ENCODE results near the gene MRFAP1. TPM values are rescaled to one million over a fixed set of nuclear protein-coding genes. Genes with fewer than 3 reads are reported as not detected.

Gene MRFAP1
- 122 TPM in 2 replicates for total RNA-seq

DNA sequence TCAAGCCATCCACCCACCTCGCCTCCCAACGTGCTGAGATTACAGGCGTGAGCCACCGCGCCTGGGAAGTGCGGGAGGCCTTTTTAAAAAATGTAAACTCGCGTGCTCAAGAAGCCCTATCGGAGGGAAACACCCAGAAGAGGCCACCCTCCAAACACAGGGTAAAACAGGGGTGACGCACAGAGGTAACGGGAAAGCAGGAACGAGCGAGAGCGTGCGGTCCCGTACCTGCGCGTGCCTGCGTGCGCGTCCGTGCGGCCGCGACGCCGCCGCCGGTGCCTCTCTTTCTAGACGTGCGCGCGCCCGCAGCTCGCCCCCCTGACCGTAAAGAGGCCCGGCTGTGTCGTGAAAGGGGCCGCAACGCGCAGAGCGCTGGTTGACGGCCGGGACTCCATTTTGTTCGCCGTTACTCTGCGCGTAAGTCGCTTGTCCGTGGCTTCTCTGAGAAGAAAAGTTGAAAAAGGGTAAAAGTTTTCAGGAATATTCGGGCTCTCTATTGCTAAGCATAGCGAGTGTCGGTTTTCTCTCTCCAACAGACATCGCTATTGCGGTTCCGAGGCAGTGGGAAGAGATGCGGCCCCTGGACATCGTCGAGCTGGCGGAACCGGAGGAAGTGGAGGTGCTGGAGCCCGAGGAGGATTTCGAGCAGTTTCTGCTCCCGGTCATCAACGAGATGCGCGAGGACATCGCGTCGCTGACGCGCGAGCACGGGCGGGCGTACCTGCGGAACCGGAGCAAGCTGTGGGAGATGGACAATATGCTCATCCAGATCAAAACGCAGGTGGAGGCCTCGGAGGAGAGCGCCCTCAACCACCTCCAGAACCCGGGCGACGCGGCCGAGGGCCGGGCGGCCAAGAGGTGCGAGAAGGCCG is at the start of gene MRFAP1:
TSS of gene MRFAP1 (plus strand) at position 394 of the 872 bp plus-strand sequence. CDS start at position 572, 178 bp downstream.
- Mint-ChIP-seq H3K4me3 (peak within 1 kb of the TSS; percentile 94), H3K9me3 (no peaks in the 10 kb centered on the region), H3K27ac (peak within 1 kb of the TSS; percentile 94), H3K27me3 (no peaks in the 10 kb centered on the region), H3K4me1 (peaks cover 20% of the 10 kb centered on the region), H3K36me3 (ENCODE audit: low read depth) (peaks cover 36% of the 10 kb centered on the region)
- peak; percentile 98 for DNase-seq
- intact Hi-C loops (cut with micrococcal nuclease) = loop anchor here (1.0 to 5.0 kb wide), 9 partner anchors 34 to 458 kb away; partner anchors contain the start of genes BLOC1S4, GRPEL1, KIAA0232 and MAN2B2

DNA sequence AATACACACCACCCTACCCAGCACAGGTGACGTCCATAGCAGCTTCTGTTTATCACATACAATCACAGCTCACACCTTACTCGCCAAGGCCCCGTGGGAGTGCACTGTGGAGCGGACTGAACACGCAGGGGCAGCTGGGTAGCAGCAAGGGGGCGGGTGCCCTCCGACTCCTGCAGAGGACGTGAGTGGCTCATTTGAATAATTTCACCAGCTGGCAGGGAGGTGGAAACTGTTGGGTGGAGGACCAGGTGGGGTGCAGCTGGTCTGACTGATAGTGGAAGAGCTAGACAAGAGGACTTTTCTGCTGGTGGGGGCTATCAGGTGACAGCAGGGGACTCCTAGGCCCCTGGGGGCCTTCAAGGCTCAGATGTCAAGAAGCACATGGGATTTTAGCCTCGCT is 49.2 kb upstream of the MRFAP1 start:
- H3K4me1 Mint-ChIP-seq = no peaks in the 10 kb centered on the region
- peaks cover 13% of the 10 kb centered on the region for H3K36me3 Mint-ChIP-seq (ENCODE audit: low read depth)
- intact Hi-C loops (cut with micrococcal nuclease) = no loop called here
- H3K9me3 Mint-ChIP-seq = no peaks in the 10 kb centered on the region
- H3K27me3 Mint-ChIP-seq = no peaks in the 10 kb centered on the region
- DNase-seq = no peak
- H3K4me3 Mint-ChIP-seq = no peak overlapping the region
- H3K27ac Mint-ChIP-seq = no peak overlapping the region

DNA sequence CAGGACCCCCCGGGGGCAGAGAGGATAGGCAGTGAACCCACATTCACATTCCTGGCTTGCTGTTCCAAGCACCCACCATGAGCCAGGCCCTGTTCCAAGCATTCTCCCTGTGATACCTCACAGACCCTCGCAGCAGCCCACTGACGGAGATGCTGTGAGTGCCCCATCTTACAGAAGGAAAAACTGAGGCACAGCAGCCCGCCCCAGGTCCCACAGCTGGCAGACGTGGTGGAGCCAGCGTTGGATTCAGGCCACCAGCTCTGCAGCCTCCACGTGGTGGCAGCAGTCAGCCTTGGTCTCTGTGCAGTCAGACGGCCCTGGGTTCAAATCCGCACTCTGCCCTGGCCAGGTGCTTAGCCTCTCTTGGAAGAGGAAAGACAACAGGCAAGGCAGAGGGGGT is 48.7 kb upstream of the MRFAP1 start:
- H3K27ac Mint-ChIP-seq = no peak overlapping the region
- H3K4me1 Mint-ChIP-seq = no peaks in the 10 kb centered on the region
- no peak overlapping the region for H3K4me3 Mint-ChIP-seq
- peaks cover 11% of the 10 kb centered on the region for H3K36me3 Mint-ChIP-seq (ENCODE audit: low read depth)
- no peaks in the 10 kb centered on the region for H3K9me3 Mint-ChIP-seq
- no peaks in the 10 kb centered on the region for H3K27me3 Mint-ChIP-seq
- intact Hi-C loops (cut with micrococcal nuclease) = no loop called here
- DNase-seq = no peak

GRCh38 chr4:6592804-6593563 is 47.5 kb upstream of the MRFAP1 start:
- no peaks in the 10 kb centered on the region for H3K27me3 Mint-ChIP-seq
- H3K27ac Mint-ChIP-seq = no peak overlapping the region
- H3K9me3 Mint-ChIP-seq = no peaks in the 10 kb centered on the region
- no peaks in the 10 kb centered on the region for H3K4me1 Mint-ChIP-seq
- DNase-seq = no peak
- H3K36me3 Mint-ChIP-seq (ENCODE audit: low read depth) = peaks cover 12% of the 10 kb centered on the region
- intact Hi-C loops (cut with micrococcal nuclease) = no loop called here
- no peak overlapping the region for H3K4me3 Mint-ChIP-seq

DNA sequence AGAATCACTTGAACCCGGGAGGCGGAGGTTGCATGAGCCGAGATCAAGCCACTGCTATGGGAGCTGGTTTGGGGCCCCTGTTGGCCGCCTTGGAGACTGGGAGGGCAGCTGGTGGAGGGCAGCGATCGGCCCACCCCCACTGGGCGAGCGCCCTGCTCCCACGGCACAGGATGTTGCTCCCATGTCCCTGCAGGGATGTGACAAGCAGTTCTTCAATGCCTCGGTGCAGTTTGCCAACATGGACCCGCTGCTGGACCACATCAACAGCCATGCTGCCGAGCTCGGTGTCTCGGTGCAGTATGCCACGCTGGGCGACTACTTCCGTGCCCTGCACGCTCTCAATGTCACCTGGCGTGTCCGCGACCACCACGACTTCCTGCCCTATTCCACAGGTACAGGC is 46.1 kb upstream of the MRFAP1 start:
- H3K9me3 Mint-ChIP-seq = no peaks in the 10 kb centered on the region
- H3K4me3 Mint-ChIP-seq = no peak overlapping the region
- intact Hi-C loops (cut with micrococcal nuclease) = no loop called here
- H3K27me3 Mint-ChIP-seq = no peaks in the 10 kb centered on the region
- no peaks in the 10 kb centered on the region for H3K4me1 Mint-ChIP-seq
- no peak for DNase-seq
- no peak overlapping the region for H3K27ac Mint-ChIP-seq
- peaks cover 15% of the 10 kb centered on the region for H3K36me3 Mint-ChIP-seq (ENCODE audit: low read depth)

DNA sequence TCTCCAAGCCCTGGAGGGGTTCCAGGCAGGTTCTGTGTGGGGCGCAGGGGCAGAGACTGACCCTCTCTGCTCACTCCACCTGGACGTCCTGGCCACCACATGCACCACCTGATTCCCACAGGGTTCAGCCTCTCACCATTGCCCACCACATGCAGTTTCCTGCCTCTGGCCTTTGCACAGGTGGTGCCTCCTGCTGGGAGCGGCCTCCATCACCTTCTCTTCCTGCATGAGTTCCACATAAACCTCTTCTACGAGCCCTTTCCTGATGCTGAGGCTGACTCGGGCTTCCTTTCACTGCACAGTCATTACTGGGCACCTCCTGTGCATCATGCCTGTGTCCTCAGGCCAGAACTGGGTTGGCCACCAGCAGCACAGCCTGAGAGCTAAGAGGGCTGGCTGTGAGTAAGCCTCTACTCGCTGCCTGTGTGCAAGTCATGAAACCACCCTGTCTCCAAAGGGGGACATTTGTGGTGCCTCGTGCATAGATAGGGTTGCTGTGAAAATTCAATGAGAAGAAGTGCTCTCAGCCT is 45.6 kb upstream of the MRFAP1 start:
- peaks cover 11% of the 10 kb centered on the region for H3K36me3 Mint-ChIP-seq (ENCODE audit: low read depth)
- H3K27ac Mint-ChIP-seq = no peak overlapping the region
- no peaks in the 10 kb centered on the region for H3K4me1 Mint-ChIP-seq
- DNase-seq = no peak
- no peaks in the 10 kb centered on the region for H3K9me3 Mint-ChIP-seq
- no peak overlapping the region for H3K4me3 Mint-ChIP-seq
- no peaks in the 10 kb centered on the region for H3K27me3 Mint-ChIP-seq
- intact Hi-C loops (cut with micrococcal nuclease) = no loop called here

- no peak for DNase-seq
- H3K4me1 Mint-ChIP-seq = no peaks in the 10 kb centered on the region
- H3K9me3 Mint-ChIP-seq = no peaks in the 10 kb centered on the region
- no peak overlapping the region for H3K4me3 Mint-ChIP-seq
- no peak overlapping the region for H3K27ac Mint-ChIP-seq
- H3K36me3 Mint-ChIP-seq (ENCODE audit: low read depth) = peaks cover 11% of the 10 kb centered on the region
- intact Hi-C loops (cut with micrococcal nuclease) = no loop called here
- H3K27me3 Mint-ChIP-seq = no peaks in the 10 kb centered on the region
Observed at GRCh38 chr4:6595897-6596537, 44.5 kb upstream of the MRFAP1 start.

GRCh38 chr4:6596948-6597347 is 43.5 kb upstream of the MRFAP1 start:
- intact Hi-C loops (cut with micrococcal nuclease) = no loop called here
- Mint-ChIP-seq H3K4me3 (no peak overlapping the region), H3K9me3 (no peaks in the 10 kb centered on the region), H3K36me3 (ENCODE audit: low read depth) (peaks cover 15% of the 10 kb centered on the region), H3K4me1 (no peaks in the 10 kb centered on the region), H3K27me3 (no peaks in the 10 kb centered on the region), H3K27ac (no peak overlapping the region)
- DNase-seq = no peak

GRCh38 chr4:6598127-6598526 is 42.4 kb upstream of the MRFAP1 start:
- DNase-seq = no peak
- H3K4me3 Mint-ChIP-seq = no peak overlapping the region
- peaks cover 25% of the 10 kb centered on the region for H3K36me3 Mint-ChIP-seq (ENCODE audit: low read depth)
- intact Hi-C loops (cut with micrococcal nuclease) = no loop called here
- no peaks in the 10 kb centered on the region for H3K4me1 Mint-ChIP-seq
- H3K9me3 Mint-ChIP-seq = no peaks in the 10 kb centered on the region
- no peak overlapping the region for H3K27ac Mint-ChIP-seq
- no peaks in the 10 kb centered on the region for H3K27me3 Mint-ChIP-seq

- intact Hi-C loops (cut with micrococcal nuclease) = no loop called here
- Mint-ChIP-seq H3K4me3 (no peak overlapping the region), H3K9me3 (no peaks in the 10 kb centered on the region), H3K27me3 (no peaks in the 10 kb centered on the region), H3K4me1 (no peaks in the 10 kb centered on the region), H3K36me3 (ENCODE audit: low read depth) (peaks cover 30% of the 10 kb centered on the region), H3K27ac (no peak overlapping the region)
- DNase-seq = no peak
Observed at GRCh38 chr4:6598641-6599040, 41.8 kb upstream of the MRFAP1 start.

DNA sequence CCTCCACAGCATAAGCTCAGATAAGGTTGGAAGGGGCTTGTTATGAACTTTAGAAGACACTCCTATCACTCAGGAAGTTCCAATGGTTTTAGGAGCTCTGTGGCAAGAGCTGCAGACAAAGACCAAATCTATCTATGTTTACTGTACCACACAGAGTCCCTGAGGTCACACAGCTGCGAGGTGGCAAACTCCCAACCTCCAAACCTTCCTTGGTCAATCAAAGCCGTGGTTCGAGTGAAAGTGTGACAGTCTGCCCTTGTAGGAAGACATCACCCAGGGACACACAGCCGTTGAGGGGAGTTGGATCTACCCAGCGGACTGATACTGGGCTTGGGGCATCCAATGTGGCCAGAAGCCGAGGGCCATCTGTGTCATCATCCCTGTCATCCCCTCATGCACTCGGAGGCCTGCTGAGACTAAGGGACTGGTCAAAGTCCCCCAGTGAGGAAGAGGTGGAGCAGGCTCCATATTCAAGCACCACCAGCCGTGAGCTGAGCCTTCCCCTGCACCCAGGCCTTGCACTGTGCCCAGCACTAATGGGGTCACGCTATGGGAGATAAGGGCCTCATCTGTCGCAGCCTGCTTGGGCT is 38.7 kb upstream of the MRFAP1 start:
- Mint-ChIP-seq H3K9me3 (peaks cover 15% of the 10 kb centered on the region), H3K4me1 (no peaks in the 10 kb centered on the region), H3K36me3 (ENCODE audit: low read depth) (peaks cover 54% of the 10 kb centered on the region), H3K27me3 (no peaks in the 10 kb centered on the region), H3K27ac (no peak overlapping the region), H3K4me3 (no peak overlapping the region)
- DNase-seq = no peak
- intact Hi-C loops (cut with micrococcal nuclease) = no loop called here

DNA sequence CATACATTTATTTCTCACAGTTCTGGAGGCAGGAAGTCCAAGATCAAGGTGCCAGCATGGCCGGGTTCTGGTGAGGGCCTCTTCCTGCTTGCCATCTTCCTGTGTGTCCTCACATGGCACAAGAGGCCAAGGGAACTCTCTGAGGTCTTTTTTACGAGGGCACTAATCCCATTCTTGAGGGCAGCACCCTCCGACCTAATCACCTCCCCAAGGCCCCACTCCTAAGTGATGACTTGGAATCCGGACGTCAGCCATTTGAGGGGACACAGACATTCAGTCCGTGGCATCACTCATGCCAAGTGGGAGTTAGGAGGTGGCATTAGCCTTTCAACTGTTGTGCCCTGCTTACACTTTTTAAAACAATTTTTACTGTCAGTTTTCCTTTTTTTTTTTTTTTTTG is 38.2 kb upstream of the MRFAP1 start:
- no peak for DNase-seq
- intact Hi-C loops (cut with micrococcal nuclease) = no loop called here
- peaks cover 15% of the 10 kb centered on the region for H3K9me3 Mint-ChIP-seq
- H3K27me3 Mint-ChIP-seq = no peaks in the 10 kb centered on the region
- H3K4me3 Mint-ChIP-seq = no peak overlapping the region
- H3K4me1 Mint-ChIP-seq = no peaks in the 10 kb centered on the region
- peaks cover 58% of the 10 kb centered on the region for H3K36me3 Mint-ChIP-seq (ENCODE audit: low read depth)
- no peak overlapping the region for H3K27ac Mint-ChIP-seq

GRCh38 chr4:6603128-6603527 is 37.4 kb upstream of the MRFAP1 start:
- no peak overlapping the region for H3K27ac Mint-ChIP-seq
- peaks cover 5% of the 10 kb centered on the region for H3K4me1 Mint-ChIP-seq
- H3K36me3 Mint-ChIP-seq (ENCODE audit: low read depth) = peaks cover 66% of the 10 kb centered on the region
- H3K4me3 Mint-ChIP-seq = no peak overlapping the region
- DNase-seq = no peak
- no peaks in the 10 kb centered on the region for H3K27me3 Mint-ChIP-seq
- intact Hi-C loops (cut with micrococcal nuclease) = no loop called here
- peaks cover 15% of the 10 kb centered on the region for H3K9me3 Mint-ChIP-seq

All from activated CD4-positive, alpha-beta T cell treated with anti-CD3 and anti-CD28 coated beads, Interleukin-2, amount 10 ng/mL, durations not matched to agents 24 days and 14 days (primary cell).